Measurements from ENCODE around the gene INTS12. TPM values are rescaled to one million over a fixed set of nuclear protein-coding genes. Genes with fewer than 3 reads are reported as not detected.

INTS12 gene
- total and polyA plus RNA-seq, 2 experiments from 2014 or later, result 16.5 to 24.6 TPM

- in situ Hi-C loops (cut with MboI), result no loop called here
Observed at GRCh38 chr4:105670684-105671083, 37.8 kb downstream of the INTS12 start.

GRCh38 chr4:105666693-105667092 lies 41.8 kb downstream of the INTS12 start:
- H4K20me1 ChIP-seq (ENCODE audit: insufficient read depth), result no peaks in the 10 kb centered on the region
- no peaks in the 10 kb centered on the region for H3F3A ChIP-seq (ENCODE audit: insufficient read depth)
- DNase-seq, result peak; percentile 46
- in situ Hi-C loops (cut with MboI), result no loop called here
- H3K9me2 ChIP-seq (ENCODE audit: insufficient read depth), result no peaks in the 10 kb centered on the region
- 5 to 8% methylated on average over 5 of the region's 5 CpGs for WGBS, 2 experiments (ENCODE audit: low coverage in 1 of 2, low lambda C conversion rate in 2 of 2, missing lambda C conversion rate in 2 of 2)
- TF ChIP-seq EZH2phosphoT487 (IDR thresholded peaks at IDR 0.05; ENCODE audit: insufficient read depth, low read depth) (no peak), EZH2 (IDR thresholded peaks at IDR 0.05; ENCODE audit: insufficient read depth, poor library complexity, severe bottlenecking) (no peak)
- H3K9me3 ChIP-seq (ENCODE audit: low read depth), result no peaks in the 10 kb centered on the region
- no peaks in the 10 kb centered on the region for H3K79me2 ChIP-seq (ENCODE audit: insufficient read depth)
- H3K4me1 ChIP-seq (ENCODE audit: insufficient read depth), result no peaks in the 10 kb centered on the region
- H3K36me3 ChIP-seq (ENCODE audit: low read depth), result no peaks in the 10 kb centered on the region
- no peak overlapping the region for H3K27ac ChIP-seq
- no peak overlapping the region for H3K4me3 ChIP-seq
- H3K9ac ChIP-seq, result no peak overlapping the region
- H3K4me2 ChIP-seq (ENCODE audit: unreplicated experiment), result no peak overlapping the region
- H2AFZ ChIP-seq, result no peak overlapping the region
- no peaks in the 10 kb centered on the region; the same call in 1 of the 2 replicates for H3K27me3 ChIP-seq (replicated peaks; ENCODE audit: insufficient read depth)

More at GRCh38 chr4:105670684-105671083, 37.8 kb downstream of the INTS12 start:
- Histone ChIP-seq H2AFZ (no peak overlapping the region), H3K4me2 (ENCODE audit: unreplicated experiment) (no peak overlapping the region), H3K4me1 (ENCODE audit: insufficient read depth) (no peaks in the 10 kb centered on the region), H4K20me1 (ENCODE audit: insufficient read depth) (no peaks in the 10 kb centered on the region), H3K9ac (no peak overlapping the region), H3K27me3 (replicated peaks; ENCODE audit: insufficient read depth) (no peaks in the 10 kb centered on the region; the same call in 1 of the 2 replicates), H3K9me3 (ENCODE audit: low read depth) (no peaks in the 10 kb centered on the region), H3F3A (ENCODE audit: insufficient read depth) (no peaks in the 10 kb centered on the region), H3K36me3 (ENCODE audit: low read depth) (no peaks in the 10 kb centered on the region), H3K79me2 (ENCODE audit: insufficient read depth) (no peaks in the 10 kb centered on the region), H3K4me3 (no peak overlapping the region), H3K27ac (no peak overlapping the region), H3K9me2 (ENCODE audit: insufficient read depth) (no peaks in the 10 kb centered on the region)
- TF ChIP-seq EZH2phosphoT487 (IDR thresholded peaks at IDR 0.05; ENCODE audit: insufficient read depth, low read depth), result no peak
- no peak for TF ChIP-seq EZH2 (IDR thresholded peaks at IDR 0.05; ENCODE audit: insufficient read depth, poor library complexity, severe bottlenecking)
- DNase-seq, result no peak

GRCh38 chr4:105662935-105663675 lies 45.4 kb downstream of the INTS12 start:
- no peaks in the 10 kb centered on the region for H3K79me2 ChIP-seq (ENCODE audit: insufficient read depth)
- no peak overlapping the region for H3K27ac ChIP-seq
- H3K36me3 ChIP-seq (ENCODE audit: low read depth), result no peaks in the 10 kb centered on the region
- H3K9me3 ChIP-seq (ENCODE audit: low read depth), result no peaks in the 10 kb centered on the region
- no peaks in the 10 kb centered on the region for H3F3A ChIP-seq (ENCODE audit: insufficient read depth)
- H3K4me3 ChIP-seq, result no peak overlapping the region
- H3K9ac ChIP-seq, result no peak overlapping the region
- H4K20me1 ChIP-seq (ENCODE audit: insufficient read depth), result no peaks in the 10 kb centered on the region
- H2AFZ ChIP-seq, result no peak overlapping the region
- WGBS, 2 experiments (ENCODE audit: low coverage in 1 of 2, low lambda C conversion rate in 2 of 2, missing lambda C conversion rate in 2 of 2), result 67 to 70% methylated on average over 2 of the region's 2 CpGs
- H3K9me2 ChIP-seq (ENCODE audit: insufficient read depth), result no peaks in the 10 kb centered on the region
- H3K27me3 ChIP-seq (replicated peaks; ENCODE audit: insufficient read depth), result no peaks in the 10 kb centered on the region; the same call in 1 of the 2 replicates
- no peaks in the 10 kb centered on the region for H3K4me1 ChIP-seq (ENCODE audit: insufficient read depth)
- in situ Hi-C loops (cut with MboI), result no loop called here
- H3K4me2 ChIP-seq (ENCODE audit: unreplicated experiment), result no peak overlapping the region
- no peak for DNase-seq
- no peak for TF ChIP-seq EZH2 (IDR thresholded peaks at IDR 0.05; ENCODE audit: insufficient read depth, poor library complexity, severe bottlenecking)
- TF ChIP-seq EZH2phosphoT487 (IDR thresholded peaks at IDR 0.05; ENCODE audit: insufficient read depth, low read depth), result no peak

GRCh38 chr4:105661028-105661427 lies 47.5 kb downstream of the INTS12 start:
- DNase-seq, result no peak
- Histone ChIP-seq H3K36me3 (ENCODE audit: low read depth) (no peaks in the 10 kb centered on the region), H3K27me3 (replicated peaks; ENCODE audit: insufficient read depth) (no peaks in the 10 kb centered on the region), H3K9me3 (ENCODE audit: low read depth) (no peaks in the 10 kb centered on the region), H3K79me2 (ENCODE audit: insufficient read depth) (no peaks in the 10 kb centered on the region), H3K4me1 (ENCODE audit: insufficient read depth) (no peaks in the 10 kb centered on the region), H3K9me2 (ENCODE audit: insufficient read depth) (no peaks in the 10 kb centered on the region), H3K4me2 (ENCODE audit: unreplicated experiment) (no peak overlapping the region), H3F3A (ENCODE audit: insufficient read depth) (no peaks in the 10 kb centered on the region), H3K4me3 (no peak overlapping the region), H3K27ac (no peak overlapping the region), H3K9ac (no peak overlapping the region), H4K20me1 (ENCODE audit: insufficient read depth) (no peaks in the 10 kb centered on the region), H2AFZ (no peak overlapping the region)
- WGBS, 2 experiments (ENCODE audit: low coverage in 1 of 2, low lambda C conversion rate in 2 of 2, missing lambda C conversion rate in 2 of 2), result 86 to 91% methylated on average over 3 of the region's 3 CpGs
- TF ChIP-seq EZH2 (IDR thresholded peaks at IDR 0.05; ENCODE audit: insufficient read depth, poor library complexity, severe bottlenecking) (no peak), EZH2phosphoT487 (IDR thresholded peaks at IDR 0.05; ENCODE audit: insufficient read depth, low read depth) (no peak)
- in situ Hi-C loops (cut with MboI), result no loop called here
